HG03460 (cell line): Measurements from ENCODE around the gene SAMD5.

Experiments
- ATAC-seq: cut with Tn5 transposase; IDR thresholded peaks from one replicate; pipeline ENCODE4 v1.9.1; 2021; ENCODE audit not compliant: unreplicated experiment

Gene SAMD5

DNA sequence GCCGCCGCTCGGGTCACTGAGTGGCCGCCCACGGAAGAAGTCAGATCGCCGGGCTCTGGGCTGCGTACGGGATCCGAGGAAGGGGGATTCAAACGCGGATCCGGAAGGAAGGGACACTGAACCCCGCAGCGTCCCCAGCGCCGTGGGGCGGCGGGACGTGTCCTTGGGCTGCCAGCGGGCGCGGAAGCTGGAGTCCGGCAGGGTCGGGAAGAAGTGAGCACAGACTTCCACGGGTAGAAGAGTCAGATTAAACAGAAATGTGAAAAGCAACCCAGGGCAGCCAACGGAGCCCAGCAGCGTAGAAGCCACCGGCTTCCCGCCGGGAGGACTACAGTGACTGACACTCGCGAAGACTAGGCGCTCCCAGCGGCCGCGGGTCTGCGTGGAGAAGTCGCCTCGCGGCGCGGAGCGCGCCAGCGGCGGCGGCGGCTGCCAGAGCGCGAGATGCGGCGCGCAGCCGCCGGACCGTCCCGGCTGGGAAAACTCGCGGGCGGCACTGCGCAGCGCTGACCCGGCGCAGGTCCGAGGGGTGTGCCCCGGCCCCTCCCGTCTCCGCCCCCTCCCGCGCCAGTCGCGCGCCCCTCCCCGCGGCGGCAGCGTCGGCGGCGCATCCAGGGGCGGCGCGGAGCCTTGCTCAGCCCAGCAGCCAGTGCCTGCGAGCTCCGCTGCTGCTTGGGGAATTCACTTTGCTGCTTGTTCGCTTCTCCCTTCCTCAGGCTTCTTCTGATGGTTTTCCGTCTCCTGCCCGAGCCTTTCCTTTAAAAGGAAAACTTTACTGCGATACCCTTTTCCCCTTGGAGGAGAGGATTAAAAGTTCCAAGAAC lies at the start of gene SAMD5:
Gene SAMD5 (plus strand): TSS at position 649 of the 824 bp plus-strand sequence. CDS start 239 bp downstream, outside the sequence.
- ATAC-seq = peak; percentile 56

DNA sequence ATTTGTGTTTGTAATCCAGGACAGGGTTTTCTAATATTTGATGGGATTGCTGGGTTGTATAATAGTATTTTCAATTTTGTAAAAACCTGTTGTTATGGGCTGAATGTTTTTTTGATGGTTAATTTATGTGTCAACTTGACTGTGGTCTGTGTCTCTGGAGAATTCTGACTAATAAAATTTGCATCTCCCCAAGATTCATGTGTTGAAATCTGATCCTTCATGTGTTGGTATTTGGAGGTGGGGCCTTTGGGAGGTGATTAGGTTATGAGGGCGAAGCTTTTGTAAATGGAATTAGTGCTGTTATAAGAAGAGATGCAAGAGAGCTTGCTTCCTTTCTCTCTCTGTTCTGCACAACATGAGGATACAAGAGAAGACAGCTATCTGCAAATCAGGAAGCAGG lies 48.7 kb upstream of the SAMD5 start:
- no peak for ATAC-seq

DNA sequence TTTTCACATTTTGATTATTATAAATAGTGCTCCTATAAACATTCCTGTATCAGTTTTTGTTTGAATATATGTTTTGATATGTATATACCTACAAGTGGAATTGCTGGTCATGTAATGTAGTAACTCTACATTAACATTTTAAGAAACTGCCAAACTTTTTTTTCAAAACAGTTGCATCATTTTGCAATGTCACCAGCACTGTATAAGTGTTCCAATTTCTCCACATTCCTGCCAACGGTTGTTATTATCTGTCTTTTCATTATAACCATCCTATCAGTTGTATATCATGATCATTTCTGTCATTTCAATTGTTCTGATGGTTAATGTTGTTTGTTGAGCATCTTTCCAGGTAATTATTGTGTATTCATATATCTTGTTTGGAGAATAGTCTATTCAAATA lies 44.8 kb upstream of the SAMD5 start:
- no peak for ATAC-seq

DNA sequence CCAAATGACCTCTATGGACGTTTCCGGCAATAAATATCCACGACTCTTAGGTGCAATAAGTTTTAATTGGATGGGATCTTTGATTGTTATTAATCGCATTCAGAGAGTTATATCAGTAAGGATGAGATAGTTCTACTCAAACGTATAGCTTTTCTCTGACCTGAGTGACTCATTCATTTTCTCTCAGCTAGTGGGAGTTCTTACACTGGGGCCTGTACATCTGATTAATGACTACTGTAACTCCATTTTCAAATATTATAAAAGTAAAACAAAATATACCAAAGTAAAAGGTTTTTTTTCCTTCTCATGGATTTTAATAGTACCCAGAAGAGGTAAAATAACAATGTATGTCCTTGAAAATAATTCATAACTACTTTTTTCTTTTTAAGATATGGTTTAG lies 41.1 kb upstream of the SAMD5 start:
- no peak for ATAC-seq

DNA sequence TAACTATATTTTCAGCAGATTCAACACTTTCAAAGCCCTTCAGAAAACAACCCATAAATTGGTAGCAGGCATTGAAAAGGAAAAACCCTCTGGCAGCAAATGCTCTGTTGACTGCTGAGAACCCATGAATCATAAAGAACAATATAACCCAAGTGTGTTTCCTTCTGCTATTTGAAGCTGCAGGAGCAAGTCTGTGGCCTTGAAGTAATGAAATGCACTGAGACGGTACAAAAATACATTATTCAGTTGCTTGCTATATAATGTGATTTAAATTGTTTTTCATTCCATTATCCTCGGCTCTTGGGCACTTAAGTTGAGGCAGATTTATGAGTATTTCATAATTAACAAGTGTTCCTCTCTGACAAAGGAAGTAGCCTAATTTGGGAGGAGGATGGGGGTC lies 40.6 kb upstream of the SAMD5 start:
- ATAC-seq = no peak

DNA sequence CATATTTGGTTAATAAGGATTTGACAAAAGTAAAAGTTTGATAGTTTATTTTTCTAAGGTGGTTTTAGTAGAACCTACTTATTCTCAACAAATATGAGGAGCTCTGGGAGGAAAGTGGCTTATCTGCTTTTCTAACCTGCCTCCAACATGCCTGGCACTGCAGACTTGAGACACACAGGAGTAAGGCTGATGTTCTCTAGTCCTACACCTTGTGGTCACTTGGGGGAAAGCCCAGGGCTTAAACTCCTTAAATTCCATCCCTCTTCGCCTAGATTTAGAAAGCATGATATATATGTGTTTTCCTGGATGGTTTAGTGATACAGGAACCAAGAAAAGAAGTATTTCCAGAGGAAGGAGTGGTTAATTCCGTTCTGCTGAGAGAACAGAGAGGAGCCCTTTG lies 39.9 kb upstream of the SAMD5 start:
- no peak for ATAC-seq

DNA sequence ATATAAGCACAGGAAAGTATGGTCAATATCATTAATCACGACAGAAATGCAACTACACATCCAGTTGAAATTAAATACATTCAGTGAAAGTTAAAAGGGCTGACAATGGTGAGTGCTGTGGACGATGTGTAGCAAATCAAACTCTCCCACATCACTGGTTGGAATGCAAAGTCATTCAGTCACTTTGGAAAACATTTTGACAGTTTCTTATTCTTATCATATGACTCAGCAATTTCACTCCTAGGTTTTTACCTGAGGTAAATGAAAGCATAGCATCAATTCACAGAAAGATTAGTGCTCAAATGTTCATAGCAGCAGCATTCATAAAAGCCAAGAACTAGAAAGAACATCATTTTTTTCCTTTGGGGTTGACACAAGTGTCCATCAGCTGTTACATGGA lies 28.6 kb upstream of the SAMD5 start:
- no peak for ATAC-seq

DNA sequence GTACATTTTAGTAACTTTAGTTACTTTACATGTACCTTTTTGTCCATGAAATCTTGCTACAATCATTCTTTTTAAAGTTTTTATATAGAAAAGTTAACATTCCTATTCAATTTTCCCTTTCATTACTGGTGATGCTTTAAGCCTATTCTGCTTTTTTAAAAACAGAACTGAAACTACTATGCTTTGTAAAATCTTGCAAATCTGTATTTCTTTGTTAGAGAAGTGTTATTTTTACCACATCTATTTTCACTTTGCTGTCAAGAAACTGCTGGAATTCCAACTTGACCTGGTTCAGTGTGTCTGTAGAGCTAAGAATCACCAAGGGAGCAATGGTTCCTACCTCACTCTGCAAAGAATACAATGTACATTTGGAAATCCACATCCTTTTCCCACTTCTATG lies 21.8 kb upstream of the SAMD5 start:
- no peak for ATAC-seq

DNA sequence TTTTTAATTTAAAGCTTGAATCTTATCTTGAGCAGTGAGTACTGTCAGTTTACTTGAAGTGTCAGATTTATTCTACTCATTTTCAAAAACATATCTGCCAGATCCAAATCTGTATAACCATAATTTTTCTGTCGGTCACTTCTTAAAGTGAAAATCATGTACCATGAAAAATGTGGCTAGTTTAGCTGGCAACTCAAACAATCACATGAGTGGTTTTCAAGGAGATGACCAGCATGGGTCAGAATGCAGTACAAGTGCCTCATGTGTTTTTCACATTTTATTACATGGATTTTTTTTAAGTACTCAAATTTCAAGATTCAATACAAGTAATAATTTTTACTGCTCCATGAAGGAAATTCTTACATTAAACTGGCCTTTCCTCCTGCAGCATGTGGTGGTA lies 11.0 kb upstream of the SAMD5 start:
- no peak for ATAC-seq

DNA sequence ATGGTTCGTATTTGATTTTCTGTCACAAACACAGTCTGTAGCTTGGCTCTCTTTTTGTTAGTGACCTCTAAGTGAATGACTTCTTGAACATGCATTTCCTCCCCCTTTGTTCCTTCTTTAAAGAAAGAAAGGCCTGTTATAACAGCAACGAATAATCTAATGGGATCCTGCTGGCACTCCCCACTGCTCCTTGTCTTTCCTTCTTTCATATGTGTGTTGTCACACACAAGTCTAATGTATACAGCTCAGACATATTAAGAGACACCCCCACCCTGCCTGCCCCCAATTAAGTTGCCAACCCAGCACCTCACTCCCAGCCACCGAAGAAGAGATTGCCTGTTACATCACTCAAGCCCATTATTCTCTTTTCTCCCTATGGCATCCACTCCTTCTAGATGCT lies 4.9 kb upstream of the SAMD5 start:
- no peak for ATAC-seq

DNA sequence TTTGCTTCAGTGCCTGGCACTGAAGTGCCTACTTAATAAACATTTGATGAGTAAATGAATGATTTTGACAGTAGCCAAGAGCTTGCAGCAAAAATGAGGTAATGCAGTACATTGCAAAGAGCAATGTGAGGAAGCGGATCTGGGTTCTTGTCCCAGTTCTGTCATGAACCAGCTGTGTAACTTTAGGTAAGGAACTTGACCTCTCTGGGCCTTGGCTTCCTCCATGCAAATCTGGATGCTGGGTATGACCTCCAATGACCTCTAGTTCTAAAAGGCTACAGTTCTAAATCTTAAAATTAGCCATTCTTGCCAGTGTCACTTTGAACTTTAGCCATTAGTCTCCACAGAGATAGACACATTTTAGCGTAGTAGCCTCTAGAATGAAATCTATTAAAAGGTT lies 3.6 kb upstream of the SAMD5 start:
- ATAC-seq = no peak

DNA sequence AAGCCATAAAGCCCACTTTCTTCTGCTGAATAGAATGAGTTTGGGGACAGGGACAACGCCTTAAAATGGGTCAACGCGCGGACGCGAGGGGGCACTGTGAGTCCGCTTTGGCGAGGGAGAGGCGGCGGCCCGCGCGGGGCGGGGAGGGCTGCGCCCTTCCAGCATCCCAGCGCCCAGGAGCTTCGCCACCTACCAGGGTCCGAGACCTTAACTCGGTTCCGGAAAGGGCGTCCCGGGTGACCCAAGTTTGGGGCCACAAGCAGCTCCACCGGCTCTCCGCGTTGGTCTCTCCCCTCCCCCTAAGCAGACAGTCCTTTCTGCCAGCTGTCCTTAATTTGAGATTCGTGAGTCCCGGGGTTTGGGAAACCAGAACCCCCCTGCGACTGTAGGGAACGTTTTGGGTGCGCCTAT lies 1.8 kb upstream of the SAMD5 start:
- peak; percentile 34 for ATAC-seq

DNA sequence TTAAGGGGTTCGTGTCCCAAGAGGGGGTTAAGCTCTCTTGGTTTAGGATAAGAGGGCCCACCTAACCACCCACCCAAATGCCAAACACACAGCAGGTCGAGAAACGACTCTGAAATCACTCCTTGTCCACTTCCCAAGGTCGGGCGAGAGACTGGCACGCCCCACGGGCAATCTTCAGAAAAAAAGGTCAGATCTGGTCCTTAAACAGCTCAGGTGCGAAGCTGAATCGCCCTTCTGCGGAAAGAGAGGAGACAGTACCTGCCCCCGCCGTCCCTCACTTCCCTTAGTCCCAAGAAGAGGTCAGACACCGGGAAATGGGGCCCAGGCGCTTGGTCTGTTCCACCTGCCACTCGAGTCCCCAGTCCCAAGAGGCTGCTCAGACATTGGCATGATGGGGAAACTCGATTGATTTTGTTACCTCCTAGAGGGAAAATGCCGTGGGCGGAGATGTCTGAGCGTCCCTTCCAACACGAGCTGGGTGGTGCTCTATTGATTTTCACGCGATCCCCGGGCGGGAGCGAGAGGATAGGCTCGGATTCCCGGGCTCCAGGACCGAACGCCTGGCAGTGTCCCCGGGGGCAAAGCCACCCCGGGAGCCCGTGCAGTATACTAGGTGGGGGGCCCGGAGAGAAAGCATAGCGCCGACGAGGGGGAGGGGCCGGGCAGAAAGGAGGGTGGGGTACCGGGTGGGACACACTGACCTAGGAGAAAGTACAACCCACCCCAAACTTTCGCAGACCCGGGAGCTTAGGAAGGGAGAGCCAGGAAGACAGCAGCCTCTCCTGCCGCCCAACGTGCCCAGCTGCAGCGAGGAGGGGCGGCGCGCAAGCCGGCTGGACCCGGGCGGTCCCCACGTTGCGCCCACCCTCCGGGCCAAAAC lies 1.1 kb upstream of the SAMD5 start:
- no peak for ATAC-seq

DNA sequence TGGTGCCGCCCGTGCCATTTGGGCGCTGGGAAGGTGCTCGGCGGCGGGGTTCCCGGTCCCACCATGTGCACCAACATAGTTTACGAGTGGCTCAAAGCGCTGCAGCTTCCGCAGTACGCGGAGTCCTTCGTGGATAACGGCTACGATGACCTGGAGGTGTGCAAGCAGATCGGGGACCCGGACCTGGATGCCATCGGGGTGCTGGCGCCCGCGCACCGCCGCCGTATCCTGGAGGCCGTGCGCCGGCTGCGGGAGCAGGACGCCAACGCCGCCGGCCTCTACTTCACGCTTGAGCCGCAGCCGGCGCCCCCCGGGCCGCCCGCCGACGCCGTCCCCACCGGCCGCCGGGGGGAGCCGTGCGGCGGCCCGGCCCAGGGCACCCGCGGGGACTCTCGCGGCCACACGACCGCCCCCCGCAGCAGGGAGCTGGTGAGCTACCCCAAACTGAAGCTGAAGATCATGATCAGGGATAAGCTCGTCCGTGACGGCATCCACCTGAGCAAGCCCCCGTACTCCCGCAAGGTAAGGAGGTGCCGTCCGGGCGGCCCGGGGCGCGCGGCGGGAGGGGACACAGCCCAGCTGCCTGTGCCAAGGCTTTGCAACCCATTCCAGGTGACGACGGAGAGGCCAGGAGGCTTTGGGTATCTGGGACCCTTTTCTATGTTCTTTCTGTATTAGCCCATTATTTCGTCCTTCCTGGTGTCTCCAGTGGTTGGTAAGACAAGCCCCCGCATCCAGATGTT lies 547 bp downstream of the SAMD5 start:
- ATAC-seq = no peak

DNA sequence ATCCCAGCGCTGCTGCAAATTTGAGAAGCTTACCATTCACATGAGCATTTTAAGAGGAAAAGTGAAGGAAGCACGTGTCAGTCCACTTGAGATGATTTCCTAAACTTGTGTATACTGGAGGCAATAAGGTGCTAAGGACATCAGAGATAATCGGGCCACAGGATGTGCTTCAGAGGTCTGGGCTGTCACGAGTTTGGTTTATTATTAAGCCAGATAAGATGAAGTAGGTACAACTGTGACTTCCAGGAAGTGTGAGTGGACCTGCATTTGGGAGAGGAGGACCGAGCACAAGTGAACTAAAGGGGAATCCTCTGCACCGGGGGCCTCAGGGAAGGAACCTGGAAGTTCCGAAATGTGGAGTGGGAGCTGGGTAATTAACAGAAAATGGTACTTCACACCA lies 1.4 kb downstream of the SAMD5 start:
- peak; percentile 49 for ATAC-seq

DNA sequence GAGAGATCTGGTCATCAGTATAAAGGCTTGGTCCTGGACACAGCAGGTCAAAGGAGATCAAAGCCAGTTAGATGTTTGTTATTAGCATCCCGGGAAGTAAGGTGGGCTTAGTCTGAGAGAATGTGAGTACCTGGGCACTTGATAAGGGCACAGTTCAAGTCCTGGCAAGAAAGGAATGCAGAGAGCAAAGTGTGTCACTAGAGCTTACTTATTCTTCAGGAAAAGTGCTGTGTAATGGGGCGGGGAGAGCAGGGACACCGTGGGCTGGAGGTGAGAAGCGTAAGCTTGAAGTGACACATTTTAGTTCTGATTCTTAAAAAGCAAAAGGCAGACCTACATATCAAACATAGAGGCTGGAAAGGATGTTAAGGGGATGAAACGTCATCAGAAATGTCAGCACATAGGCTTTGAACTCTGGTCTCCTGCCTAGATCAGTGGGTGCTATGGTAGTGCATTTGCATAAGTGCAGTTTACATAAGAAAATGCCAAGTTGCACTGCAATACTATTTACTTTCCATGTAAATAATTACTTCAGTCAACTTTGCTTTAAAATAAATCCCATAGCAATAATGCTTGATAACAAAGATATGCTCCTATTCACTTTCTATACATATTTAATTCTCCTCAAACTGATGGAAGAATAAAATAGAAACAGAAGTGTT lies 2.6 kb downstream of the SAMD5 start:
- ATAC-seq = no peak

DNA sequence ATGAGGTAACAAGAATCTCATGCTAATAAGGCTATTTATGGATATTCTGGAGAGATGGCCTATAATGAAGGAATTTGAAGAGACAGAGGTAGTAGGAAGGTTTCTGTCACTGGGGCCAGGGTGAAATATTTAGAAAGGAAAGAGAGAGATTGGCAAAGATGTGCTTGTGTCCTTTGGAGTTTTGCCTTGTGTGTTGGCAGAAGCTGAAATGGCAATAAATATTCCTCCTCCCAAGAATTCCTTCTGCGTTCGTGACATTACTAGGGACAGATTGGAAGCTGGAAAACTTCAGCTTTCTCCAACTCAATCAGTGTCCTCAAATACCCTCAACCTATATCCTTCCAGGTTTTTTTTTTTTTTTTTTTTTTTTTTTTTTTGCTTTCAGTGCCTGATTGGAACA lies 6.3 kb downstream of the SAMD5 start:
- no peak for ATAC-seq

DNA sequence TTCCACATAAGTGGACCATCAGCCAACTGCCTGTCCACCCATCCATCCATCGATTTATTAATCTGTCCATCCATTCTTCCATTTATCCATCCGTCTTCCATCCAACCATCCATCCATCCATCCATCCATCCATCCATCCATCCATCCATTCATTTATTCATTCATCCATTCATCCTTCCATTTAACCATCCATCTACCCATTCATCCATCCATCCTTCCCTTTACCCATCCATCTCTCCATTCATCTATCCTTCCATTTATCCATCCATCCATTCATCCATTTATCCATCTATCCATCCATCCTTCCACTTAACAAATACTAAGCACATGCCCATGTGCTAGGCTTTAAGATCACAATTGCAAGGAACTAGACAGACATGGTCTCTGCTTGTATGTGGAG lies 6.8 kb downstream of the SAMD5 start:
- no peak for ATAC-seq

DNA sequence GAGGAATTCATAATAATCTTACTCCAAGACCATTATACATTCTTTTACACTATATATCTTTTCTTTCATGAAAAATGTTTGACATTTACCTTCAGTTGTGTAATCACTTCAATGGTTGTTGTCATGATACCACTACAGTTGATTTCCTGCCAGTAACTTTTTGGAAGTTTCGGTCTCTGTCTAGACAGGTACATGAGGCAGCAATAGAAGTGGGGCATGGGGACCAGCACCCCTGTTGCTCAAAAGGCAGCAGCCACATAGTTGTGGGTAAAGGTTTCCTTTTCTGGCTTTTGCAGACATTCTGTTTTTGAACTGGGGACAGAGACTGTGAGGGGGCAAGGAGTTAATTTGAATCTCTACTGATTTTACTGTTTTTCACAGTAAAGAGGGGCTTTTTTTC lies 14.1 kb downstream of the SAMD5 start:
- ATAC-seq = no peak

DNA sequence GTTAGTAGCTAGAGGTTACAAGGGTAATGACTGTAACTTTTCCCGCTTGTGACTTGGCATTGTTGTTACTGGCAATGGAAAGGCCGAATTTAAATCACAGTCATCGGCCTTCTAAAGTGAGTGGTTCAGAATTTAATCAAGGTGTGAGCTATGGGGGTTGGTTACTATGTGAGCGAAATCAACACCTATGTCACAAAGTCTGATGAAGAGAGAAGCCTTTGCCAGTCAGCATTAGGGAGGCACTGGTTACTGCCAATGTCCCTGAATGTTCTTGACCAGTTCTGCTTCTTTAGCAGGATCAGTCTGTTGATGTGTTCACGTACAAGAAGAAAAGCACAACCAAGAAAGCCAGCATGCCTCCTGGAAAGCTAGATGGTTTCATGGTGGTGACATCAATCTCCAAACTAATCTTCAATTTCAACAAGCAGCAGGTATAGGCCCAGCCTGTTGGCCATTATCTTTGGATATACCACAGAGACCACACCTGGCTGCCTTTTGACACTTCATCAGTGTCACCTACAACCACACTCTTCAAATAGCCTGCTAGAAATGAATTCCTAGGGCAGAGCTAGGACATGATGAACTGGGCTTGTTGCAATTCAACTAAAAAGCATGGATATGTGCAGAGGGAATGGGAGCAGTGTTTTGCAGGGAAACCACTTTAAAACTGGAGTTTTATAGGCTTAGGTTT lies 17.2 kb downstream of the SAMD5 start:
- ATAC-seq = no peak
